HG02870 (cell line): ENCODE measurements around the gene SIVA1.

Experiments used
- ATAC-seq: cut with Tn5 transposase; IDR thresholded peaks from one replicate; pipeline ENCODE4 v1.9.1; 2021; ENCODE audit warnings: mild to moderate bottlenecking, moderate library complexity; ENCODE audit not compliant: unreplicated experiment

Gene SIVA1

GRCh38 chr14:104734601-104734990 lies 18.4 kb upstream of the SIVA1 start:
- ATAC-seq, result no peak

- no peak for ATAC-seq
Observed at GRCh38 chr14:104734991-104735779, 17.8 kb upstream of the SIVA1 start.

GRCh38 chr14:104735830-104736642 lies 16.9 kb upstream of the SIVA1 start:
- no peak for ATAC-seq

- ATAC-seq, result no peak
Observed at GRCh38 chr14:104738375-104739019, 14.4 kb upstream of the SIVA1 start.

GRCh38 chr14:104739026-104739425 lies 13.9 kb upstream of the SIVA1 start:
- no peak for ATAC-seq

- no peak for ATAC-seq
Observed at GRCh38 chr14:104739546-104740516, 13.1 kb upstream of the SIVA1 start.

- ATAC-seq, result no peak
Observed at GRCh38 chr14:104741108-104741802, 11.7 kb upstream of the SIVA1 start.

- no peak for ATAC-seq
Observed at GRCh38 chr14:104741803-104742251, 11.1 kb upstream of the SIVA1 start.

- no peak for ATAC-seq
Observed at GRCh38 chr14:104742586-104743455, 10.1 kb upstream of the SIVA1 start.

GRCh38 chr14:104743461-104744380 lies 9.2 kb upstream of the SIVA1 start:
- ATAC-seq, result no peak

GRCh38 chr14:104744484-104744883 lies 8.5 kb upstream of the SIVA1 start:
- ATAC-seq, result no peak

- no peak for ATAC-seq
Observed at GRCh38 chr14:104745431-104745830, 7.5 kb upstream of the SIVA1 start.

GRCh38 chr14:104746071-104746545 lies 6.8 kb upstream of the SIVA1 start:
- ATAC-seq, result no peak

- no peak for ATAC-seq
Observed at GRCh38 chr14:104746934-104747481, 5.9 kb upstream of the SIVA1 start.

- no peak for ATAC-seq
Observed at GRCh38 chr14:104747876-104748275, 5.1 kb upstream of the SIVA1 start.

GRCh38 chr14:104749111-104749649 lies 3.8 kb upstream of the SIVA1 start:
- ATAC-seq, result no peak
